ENCODE results near the gene NOP16. TPM values are rescaled to one million over a fixed set of nuclear protein-coding genes. Genes with fewer than 3 reads are reported as not detected.

Gene NOP16
- total and polyA plus RNA-seq, 2 of the 13 experiments (the other 11 are each of a cell fraction or from before 2014, with no cell fraction given), result 43.3 to 48.4 TPM

GRCh38 chr5:176426876-176427275 is 38.5 kb upstream of the NOP16 start (continued):
- TF ChIP-seq ZZZ3 (CRISPR knock-in tag; IDR thresholded peaks at IDR 0.05; ENCODE audit: borderline replicate concordance), result no peak
- no peak for TF ChIP-seq NR1H2 (CRISPR knock-in tag; IDR thresholded peaks at IDR 0.05; ENCODE audit: borderline replicate concordance, low read depth)
- no peak for TF ChIP-seq HMGXB4 (CRISPR knock-in tag; IDR thresholded peaks at IDR 0.05; ENCODE audit: borderline replicate concordance in 1 of 2, low read depth in 1 of 2)
- no peak for TF ChIP-seq ZNF350 (CRISPR knock-in tag; IDR thresholded peaks at IDR 0.05; ENCODE audit: borderline replicate concordance, low read depth)
- no peak for TF ChIP-seq ZNF879 (CRISPR knock-in tag; IDR thresholded peaks at IDR 0.05)
- no peak for TF ChIP-seq ZNF841 (CRISPR knock-in tag; IDR thresholded peaks at IDR 0.05; ENCODE audit: borderline replicate concordance)
- no peak for TF ChIP-seq ZNF34 (CRISPR knock-in tag; IDR thresholded peaks at IDR 0.05; ENCODE audit: borderline replicate concordance)

GRCh38 chr5:176425791-176426190 is 37.4 kb upstream of the NOP16 start:
- ATAC-seq (no peak), DNase-seq (ENCODE audit: low spot score) (no peak), FAIRE-seq (no peak)
- Histone ChIP-seq H3K4me2 (ENCODE audit: low read depth, low read length) (no peak overlapping the region), H4K20me1 (ENCODE audit: insufficient read depth, low read length) (no peaks in the 10 kb centered on the region), H3K9ac (ENCODE audit: insufficient read depth, low read depth, low read length) (no peak overlapping the region), H3K27me3 (ENCODE audit: control insufficient read depth in 1 of 2, insufficient read depth in 2 of 2, low read length in 2 of 2) (no peaks in the 10 kb centered on the region), H3K4me3 (replicated peaks in 1 of 3; ENCODE audit: insufficient read depth in 1 of 3, low read depth in 2 of 3, low read length in 3 of 3) (no peak overlapping the region), H3K9me3 (ENCODE audit: low read length) (no peaks in the 10 kb centered on the region), H3K36me3 (replicated peaks in 1 of 2; ENCODE audit: control insufficient read depth in 1 of 2, insufficient read depth in 2 of 2, low read length in 2 of 2) (no peaks in the 10 kb centered on the region), H3K27ac (ENCODE audit: extremely low read length, insufficient read depth, low read length) (no peak overlapping the region), H2AFZ (ENCODE audit: low read length) (no peak overlapping the region), H3K4me1 (ENCODE audit: insufficient read depth, low read length) (peaks cover 12% of the 10 kb centered on the region), H3K79me2 (ENCODE audit: insufficient read depth, low read length) (no peaks in the 10 kb centered on the region)
- in situ Hi-C loops (cut with HindIII; ENCODE audit: extremely low pct_ligation_motif_present, low pct_unique_long_range_greater_than_20kb), result loop anchor here (25.0 kb wide), 1 partner anchor 563 kb away; the partner anchor contains the start of gene CPLX2
- CTCF ChIA-PET (ENCODE audit: low intra/inter-chr PET ratio, low total read pairs), result no interaction called here
- intact Hi-C loops (cut with micrococcal nuclease; ENCODE audit: unreplicated experiment), result no loop called here
- POLR2A ChIA-PET, result no interaction called here
- BruUV-seq (replicated peaks), result no TSS peak
- WGBS (ENCODE audit: low lambda C conversion rate), result 61% methylated on average over 1 of the region's 1 CpG
- TF ChIP-seq ZNF138 (CRISPR knock-in tag; IDR thresholded peaks at IDR 0.05; ENCODE audit: low read depth) (no peak), BRD4 (CRISPR knock-in tag; IDR thresholded peaks at IDR 0.05) (no peak), ZMYM4 (CRISPR knock-in tag; IDR thresholded peaks at IDR 0.05) (no peak), CEBPB (IDR thresholded peaks at IDR 0.05; ENCODE audit: borderline replicate concordance, low read depth, low read length) (no peak), ZNF619 (CRISPR knock-in tag; IDR thresholded peaks at IDR 0.05) (no peak), ZNF496 (CRISPR knock-in tag; IDR thresholded peaks at IDR 0.05; ENCODE audit: insufficient replicate concordance) (no peak), ZNF598 (CRISPR knock-in tag; IDR thresholded peaks at IDR 0.05; ENCODE audit: borderline replicate concordance) (no peak), ZNF460 (CRISPR knock-in tag; IDR thresholded peaks at IDR 0.05; ENCODE audit: borderline replicate concordance) (no peak), HMGA1 (CRISPR knock-in tag; conservative IDR thresholded peaks at IDR 0.05) (no peak), ATF2 (CRISPR knock-in tag; IDR thresholded peaks at IDR 0.05) (no peak)
- TF ChIP-seq, protein P1, sequence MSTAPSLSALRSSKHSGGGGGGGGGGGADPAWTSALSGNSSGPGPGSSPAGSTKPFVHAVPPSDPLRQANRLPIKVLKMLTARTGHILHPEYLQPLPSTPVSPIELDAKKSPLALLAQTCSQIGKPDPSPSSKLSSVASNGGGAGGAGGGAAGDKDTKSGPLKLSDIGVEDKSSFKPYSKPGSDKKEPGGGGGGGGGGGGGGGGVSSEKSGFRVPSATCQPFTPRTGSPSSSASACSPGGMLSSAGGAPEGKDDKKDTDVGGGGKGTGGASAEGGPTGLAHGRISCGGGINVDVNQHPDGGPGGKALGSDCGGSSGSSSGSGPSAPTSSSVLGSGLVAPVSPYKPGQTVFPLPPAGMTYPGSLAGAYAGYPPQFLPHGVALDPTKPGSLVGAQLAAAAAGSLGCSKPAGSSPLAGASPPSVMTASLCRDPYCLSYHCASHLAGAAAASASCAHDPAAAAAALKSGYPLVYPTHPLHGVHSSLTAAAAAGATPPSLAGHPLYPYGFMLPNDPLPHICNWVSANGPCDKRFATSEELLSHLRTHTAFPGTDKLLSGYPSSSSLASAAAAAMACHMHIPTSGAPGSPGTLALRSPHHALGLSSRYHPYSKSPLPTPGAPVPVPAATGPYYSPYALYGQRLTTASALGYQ (CRISPR knock-in tag; IDR thresholded peaks at IDR 0.05), result no peak
